Endothelial cell of umbilical vein (primary cell): ENCODE results near the gene ATP6V0E2. TPM values are rescaled to one million over a fixed set of nuclear protein-coding genes. Genes with fewer than 3 reads are reported as not detected.

Experiments
- BruUV-seq: library from RNA; stranded (reverse); fragments of 400-500 nt; replicated peaks from 2 replicates; lab custom pipeline; 2021; lab: Mats Ljungman, UMichigan
- CTCF ChIA-PET: fragments of 300-600, 350-600 bp; sonication (Branson Sonifier 250); formaldehyde crosslinking; loops from one replicate; lab custom pipeline; 2021; ENCODE audit warnings: antibody characterized with exemption, inconsistent platforms; lab: Charles Lee
- POLR2A ChIA-PET: fragments of 300-600, 350-600 bp; sonication (Branson Sonifier 250); formaldehyde crosslinking; loops from one replicate; lab custom pipeline; 2021; ENCODE audit warnings: antibody characterized with exemption, inconsistent platforms; lab: Charles Lee
- DNase-seq: peaks from one replicate; pipeline ENCODE4 v3.0.0-alpha.2; 2011; ENCODE audit warnings: low read depth, low spot score
- FAIRE-seq: peaks from 2 replicates; lab custom pipeline; 2011; peaks lifted over from hg19 to GRCh38; lab: Jason Lieb, UNC
- H2AFZ ChIP-seq: 2 replicates; pipeline ENCODE4 v1.6.0; 2012; ENCODE audit warnings: low read depth, low read length, control low read depth, inconsistent platforms
- H3K27ac ChIP-seq: 2 replicates; pipeline ENCODE4 v1.5.1; 2011; ENCODE audit warnings: low read depth, mild to moderate bottlenecking, control low read depth, low read length, moderate library complexity; ENCODE audit not compliant: insufficient read depth
- H3K27me3 ChIP-seq, 2 experiments: 2 replicates each; pipeline versions ENCODE4 v1.6.0 to v1.6.1; 2011; ENCODE audit warnings: low read length in 2 of 2, mixed read lengths in 1 of 2; ENCODE audit not compliant: control insufficient read depth in 2 of 2, insufficient read depth in 2 of 2
- H3K36me3 ChIP-seq, 2 experiments: 2 replicates in 1 of 2; 3 replicates in 1 of 2; pipeline ENCODE4 v1.5.1; 2011; ENCODE audit warnings: low read length in 2 of 2, mild to moderate bottlenecking in 1 of 2, moderate library complexity in 1 of 2; ENCODE audit not compliant: control insufficient read depth in 2 of 2, insufficient read depth in 2 of 2; ENCODE audit errors: extremely low read depth in 1 of 2
- H3K4me1 ChIP-seq: 3 replicates; pipeline ENCODE4 v1.5.1; 2011; ENCODE audit warnings: mild to moderate bottlenecking, low read length; ENCODE audit not compliant: control insufficient read depth, insufficient read depth; ENCODE audit errors: extremely low read depth
- H3K4me2 ChIP-seq: 2 replicates; pipeline ENCODE4 v1.6.1; 2011; ENCODE audit warnings: low read length, control low read depth, mixed read lengths; ENCODE audit not compliant: insufficient read depth
- H3K4me3 ChIP-seq, 3 experiments: fragments of 200-600 bp in 1 of 3; sonication (generic), shearing (Covaris generic) in 1 of 3; replicated peaks in 1 of 3; 2 replicates each; pipeline ENCODE4 v1.5.1; 2011 to 2016; ENCODE audit warnings: control low read depth in 3 of 3, low read length in 3 of 3, mild to moderate bottlenecking in 2 of 3, inconsistent platforms in 1 of 3, low read depth in 1 of 3, moderate library complexity in 1 of 3; ENCODE audit not compliant: insufficient read depth in 1 of 3
- H3K79me2 ChIP-seq: 2 replicates; pipeline ENCODE4 v1.6.0; 2012; ENCODE audit warnings: low read length, inconsistent platforms; ENCODE audit not compliant: control insufficient read depth, insufficient read depth
- H3K9ac ChIP-seq: replicated peaks from 2 replicates; pipeline ENCODE3; 2011; ENCODE audit warnings: low read length, control low read depth; ENCODE audit not compliant: insufficient read depth; ENCODE audit errors: extremely low read depth
- H3K9me1 ChIP-seq: replicated peaks from 3 replicates; pipeline ENCODE4 v1.6.0; 2011; ENCODE audit warnings: mild to moderate bottlenecking, low read length; ENCODE audit not compliant: control insufficient read depth, insufficient read depth; ENCODE audit errors: extremely low read depth
- H3K9me3 ChIP-seq: replicated peaks from 2 replicates; pipeline ENCODE4 v1.5.1; 2012; ENCODE audit warnings: low read length, inconsistent platforms; ENCODE audit not compliant: control insufficient read depth, insufficient read depth
- H4K20me1 ChIP-seq: replicated peaks from 2 replicates; pipeline ENCODE3; 2011; ENCODE audit warnings: mild to moderate bottlenecking, low read length; ENCODE audit not compliant: control insufficient read depth, insufficient read depth; ENCODE audit errors: extremely low read depth
- CTCF ChIP-seq, 2 donors: IDR thresholded peaks; 1 replicate in 1 of 2; 2 replicates in 1 of 2; pipeline ENCODE4 v1.5.1; 2011; ENCODE audit warnings: low read length in 2 of 2, mild to moderate bottlenecking in 2 of 2, moderate library complexity in 2 of 2, control low read depth in 1 of 2, inconsistent platforms in 1 of 2, low read depth in 1 of 2; ENCODE audit not compliant: insufficient read depth in 1 of 2; ENCODE audit errors: extremely low read depth in 1 of 2
- EZH2 ChIP-seq: IDR thresholded peaks from 2 replicates; pipeline ENCODE4 v1.6.1; 2012; ENCODE audit warnings: borderline replicate concordance, low read depth, mild to moderate bottlenecking, moderate library complexity, low read length, inconsistent platforms; ENCODE audit not compliant: severe bottlenecking
- FOS ChIP-seq: IDR thresholded peaks from 2 replicates; pipeline ENCODE4 v1.6.1; 2011; ENCODE audit warnings: mild to moderate bottlenecking, low read length, moderate library complexity, borderline replicate concordance; ENCODE audit not compliant: insufficient read depth
- GATA2 ChIP-seq: IDR thresholded peaks from 2 replicates; pipeline ENCODE4 v1.7.0; 2011; ENCODE audit warnings: low read depth, mild to moderate bottlenecking, moderate library complexity, mixed read lengths, low read length; ENCODE audit not compliant: insufficient read length, insufficient read depth
- JUN ChIP-seq: IDR thresholded peaks from 2 replicates; pipeline ENCODE4 v1.6.1; 2011; ENCODE audit warnings: borderline replicate concordance, low read depth; ENCODE audit not compliant: insufficient read length, insufficient read depth
- MAX ChIP-seq: IDR thresholded peaks from 2 replicates; pipeline ENCODE4 v1.6.1; 2011; ENCODE audit not compliant: insufficient read depth, insufficient read length
- MYC ChIP-seq: IDR thresholded peaks from one replicate; pipeline ENCODE4 v1.6.1; 2011; ENCODE audit warnings: mild to moderate bottlenecking, low read depth, low read length
- POLR2A ChIP-seq: IDR thresholded peaks from 2 replicates; pipeline ENCODE4 v1.6.1; 2012; ENCODE audit warnings: low read depth, mild to moderate bottlenecking, control low read depth, low read length
- POLR2AphosphoS5 ChIP-seq: IDR thresholded peaks from 2 replicates; pipeline ENCODE4 v1.6.1; 2012; ENCODE audit warnings: low read depth, mild to moderate bottlenecking, control low read depth, low read length, moderate library complexity; ENCODE audit not compliant: insufficient read depth
- dilution Hi-C: fragments of 300-500 bp; cut with MboI; formaldehyde crosslinking; loops from one replicate; pipeline ENCODE4 v1.15.0; 2019; ENCODE audit warnings: low sequenced_read_pairs; ENCODE audit not compliant: extremely low pct_ligation_motif_present
- intact Hi-C: fragments of 100-400 bp; cut with micrococcal nuclease; formaldehyde crosslinking; loops from one replicate; pipeline ENCODE4 v1.10.0; 2022
- polyA plus RNA-seq, 4 experiments: library from polyadenylated mRNA; depleted of rRNA in 3 of 4; stranded (reverse) in 3 of 4; unstranded in 1 of 4; fragments of >200 nt; gene quantifications; 2 replicates each; pipeline versions ENCODE4 v1.2.1 to v1.2.3, GENCODE V29; 2011 to 2012; ENCODE audit warnings: missing spikeins in 1 of 4
- total RNA-seq: library from RNA; stranded (reverse); gene quantifications from 2 replicates; pipeline ENCODE4 v1.2.3, GENCODE V29; 2021

Gene ATP6V0E2
- total and polyA plus RNA-seq, 2 donors (not counting 3 experiments of a cell fraction or from before 2014, with no cell fraction given) = 27.8 to 36.8 TPM

GRCh38 chr7:149859369-149859768 is 14.4 kb upstream of the ATP6V0E2 start:
- dilution Hi-C loops = no loop called here
- no peaks in the 10 kb centered on the region for H3K27me3 ChIP-seq
- CTCF ChIA-PET = no interaction called here
- H3K4me2 ChIP-seq = no peak overlapping the region
- intact Hi-C loops = no loop called here
- H3K4me3 ChIP-seq = no peak overlapping the region
- FAIRE-seq (no peak), DNase-seq (no peak)
- no peaks in the 10 kb centered on the region for H4K20me1 ChIP-seq
- BruUV-seq = no TSS peak
- H3K4me1 ChIP-seq = no peaks in the 10 kb centered on the region
- no peaks in the 10 kb centered on the region for H3K9me3 ChIP-seq
- H2AFZ ChIP-seq = no peak overlapping the region
- H3K27ac ChIP-seq = no peak overlapping the region
- H3K9me1 ChIP-seq = no peaks in the 10 kb centered on the region
- no peaks in the 10 kb centered on the region for H3K36me3 ChIP-seq
- no peaks in the 10 kb centered on the region for H3K79me2 ChIP-seq
- POLR2A ChIA-PET = no interaction called here
- no peak overlapping the region for H3K9ac ChIP-seq
- TF ChIP-seq POLR2AphosphoS5 = no peak
- TF ChIP-seq POLR2A = no peak
- TF ChIP-seq JUN = no peak
- no peak for TF ChIP-seq FOS

- Histone ChIP-seq H3K9me3 (no peaks in the 10 kb centered on the region), H3K27ac (no peak overlapping the region), H3K4me3 (no peak overlapping the region), H3K27me3 (no peaks in the 10 kb centered on the region), H3K36me3 (peaks cover 0 to 2% of the 10 kb centered on the region in 2 experiments), H3K4me1 (no peaks in the 10 kb centered on the region), H3K4me2 (no peak overlapping the region), H3K9ac (no peak overlapping the region), H4K20me1 (no peaks in the 10 kb centered on the region), H2AFZ (no peak overlapping the region), H3K79me2 (no peaks in the 10 kb centered on the region), H3K9me1 (no peaks in the 10 kb centered on the region)
- dilution Hi-C loops = no loop called here
- ChIA-PET POLR2A (no interaction called here), CTCF (no interaction called here)
- TF ChIP-seq FOS = no peak
- TF ChIP-seq CTCF (IDR thresholded peaks at IDR 0.05; ENCODE audit: extremely low read depth in 1 of 2, insufficient read depth in 1 of 2, low read depth in 1 of 2, low read length in 2 of 2) = no peak
- no peak for TF ChIP-seq GATA2
- no peak for TF ChIP-seq JUN
- no peak for TF ChIP-seq MYC
- no peak for TF ChIP-seq POLR2A
- no peak for TF ChIP-seq EZH2
- no peak for TF ChIP-seq MAX
- no peak for TF ChIP-seq POLR2AphosphoS5
- BruUV-seq = no TSS peak
- intact Hi-C loops = no loop called here
- FAIRE-seq (no peak), DNase-seq (no peak)
These were observed 13.9 kb upstream of the ATP6V0E2 start for GRCh38 chr7:149859876-149860275.
